NCI-H2196 (cell line): Measurements from ENCODE around the gene FADS6.

Source experiments
- DNase-seq: peaks from one replicate; lab custom pipeline; 2025; ENCODE audit not compliant: unreplicated experiment; lab: John Stamatoyannopoulos, UW

The FADS6 gene

DNA sequence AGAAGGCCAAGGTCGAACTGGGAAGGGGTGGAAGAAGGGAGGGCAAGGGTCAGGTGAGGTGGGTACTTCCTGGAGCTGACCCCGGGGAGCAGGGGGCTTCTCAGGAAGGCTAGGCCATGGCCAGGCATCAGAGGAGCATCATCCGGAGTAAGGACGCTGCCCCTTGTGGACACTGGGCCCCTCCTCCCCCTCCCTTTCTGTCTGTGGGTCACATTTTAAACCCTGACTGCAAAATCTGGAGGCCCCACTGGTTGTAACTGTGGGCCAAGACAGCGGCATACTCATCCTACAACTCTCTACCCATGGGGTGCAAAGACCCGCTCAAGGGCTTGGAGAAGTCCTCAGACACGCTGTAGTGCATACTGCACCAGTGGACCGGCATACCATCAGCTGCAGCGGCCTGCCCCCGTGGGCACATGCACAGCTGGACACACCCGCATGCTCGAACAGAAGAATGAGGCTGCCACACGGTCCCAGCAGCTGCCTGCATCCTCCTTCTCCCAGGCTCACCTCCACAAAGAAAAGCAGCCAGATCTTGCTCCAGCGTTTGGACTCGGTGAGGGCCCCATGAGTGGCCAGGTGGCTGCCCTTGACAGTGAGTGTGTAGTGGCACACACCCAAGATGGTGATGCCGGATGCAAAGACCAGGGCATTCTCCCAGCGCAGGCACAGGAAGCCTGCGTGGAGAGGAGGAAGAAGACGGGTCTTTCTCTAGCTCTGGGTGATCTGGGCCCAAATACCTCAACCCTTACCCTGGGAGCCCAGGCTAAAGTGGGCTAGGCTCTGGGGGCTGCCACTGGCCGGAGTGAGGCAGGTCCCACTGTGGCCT, 1.2 kb downstream of the FADS6 start:
- peak; percentile 57 for DNase-seq

DNA sequence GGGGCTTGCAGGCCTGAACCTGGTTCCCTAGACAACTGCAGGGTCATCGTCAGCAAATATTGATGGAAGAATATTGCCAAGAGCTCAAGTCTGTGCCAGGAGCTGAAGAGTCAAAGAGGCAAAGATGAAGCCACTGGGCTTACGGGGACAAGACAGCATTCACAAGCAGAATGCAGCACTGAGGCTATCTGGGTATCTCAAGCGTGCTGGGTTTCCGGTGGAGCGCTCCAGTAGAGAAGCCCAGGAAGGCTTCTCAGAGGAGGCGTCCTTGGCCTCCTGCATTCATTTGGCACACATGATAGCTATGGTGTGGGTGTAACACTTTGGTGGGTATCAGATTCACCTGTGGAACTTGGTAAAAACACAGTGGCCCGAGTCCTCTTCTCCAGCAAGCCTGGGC, 2.9 kb downstream of the FADS6 start:
- DNase-seq = no peak

DNA sequence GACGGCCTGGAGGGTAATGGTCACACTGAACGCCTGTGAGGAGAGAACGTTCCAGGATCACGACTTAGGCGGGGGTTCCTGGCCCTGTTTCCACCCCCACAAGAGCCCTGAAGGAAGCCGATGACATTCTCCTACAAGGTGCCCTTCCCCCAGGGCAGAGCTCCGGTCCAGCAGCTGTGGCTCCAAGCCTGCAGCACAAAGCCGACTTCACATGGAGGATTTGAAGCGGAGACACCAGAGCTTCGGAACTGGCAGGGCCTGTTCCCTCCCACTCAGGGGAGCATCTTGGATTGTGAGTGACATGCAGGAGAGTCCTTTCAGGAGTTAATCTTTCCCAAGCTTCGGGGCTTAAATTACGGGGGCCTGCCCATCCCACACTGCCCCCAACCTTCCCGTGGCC, 5.0 kb downstream of the FADS6 start:
- DNase-seq = no peak

DNA sequence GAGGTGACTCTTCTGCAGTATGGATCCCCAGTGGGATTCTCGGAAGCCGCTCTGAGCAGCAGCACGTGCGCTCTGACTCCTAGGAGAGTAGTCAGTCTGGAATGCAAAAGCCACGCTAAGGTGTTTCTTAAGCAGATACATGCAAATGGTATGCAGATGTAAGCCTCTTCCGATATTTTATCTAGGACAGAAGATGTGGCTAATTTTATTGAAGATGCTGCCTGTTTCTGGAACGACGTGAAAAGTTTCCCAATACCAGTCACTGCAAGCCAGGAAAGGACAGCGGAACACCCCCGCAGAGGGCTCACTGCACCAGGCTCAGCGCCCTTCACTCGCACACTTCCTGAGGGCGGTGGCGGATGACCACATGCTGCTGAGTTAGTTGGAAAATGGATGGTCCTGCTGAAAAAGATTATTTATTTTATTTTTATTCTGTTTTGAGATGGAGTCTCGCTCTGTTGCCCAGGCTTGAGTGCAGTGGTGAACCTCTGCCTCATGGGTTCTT, 10.1 kb downstream of the FADS6 start:
- no peak for DNase-seq

DNA sequence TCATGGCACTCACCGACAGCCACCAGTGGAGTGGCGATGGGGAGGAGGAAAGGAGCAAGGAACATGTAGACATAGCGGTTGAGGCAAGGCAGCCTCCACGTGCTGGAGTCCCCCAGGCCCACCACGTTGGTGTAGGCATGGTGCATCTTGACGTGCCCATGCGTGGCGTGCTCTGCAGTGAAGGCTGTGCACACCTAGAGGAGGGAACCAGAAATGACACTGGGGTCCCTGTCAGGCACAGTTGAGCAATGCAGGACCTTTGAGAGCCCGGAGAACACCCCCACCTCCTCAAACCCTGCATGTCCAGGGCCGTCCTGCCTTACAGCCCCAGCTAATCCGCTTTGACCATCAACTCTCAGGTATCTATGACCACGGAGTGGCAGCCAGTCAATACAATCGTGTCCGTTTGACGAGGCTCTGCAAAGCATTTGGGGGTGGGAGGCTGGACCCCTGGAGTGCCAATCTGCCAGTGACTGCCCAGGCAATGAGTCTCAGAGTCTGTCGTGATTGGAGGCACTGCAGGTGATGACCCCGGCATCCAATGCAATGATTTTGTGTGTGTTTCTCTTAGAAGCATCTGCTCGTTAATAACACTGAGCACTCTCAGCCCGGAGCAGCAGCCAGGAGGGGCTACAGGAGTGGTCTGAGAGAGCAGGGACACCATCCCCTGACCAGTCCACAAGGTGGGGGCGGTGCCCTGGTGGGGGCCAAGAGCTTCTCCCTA, 10.8 kb downstream of the FADS6 start:
- DNase-seq = no peak

DNA sequence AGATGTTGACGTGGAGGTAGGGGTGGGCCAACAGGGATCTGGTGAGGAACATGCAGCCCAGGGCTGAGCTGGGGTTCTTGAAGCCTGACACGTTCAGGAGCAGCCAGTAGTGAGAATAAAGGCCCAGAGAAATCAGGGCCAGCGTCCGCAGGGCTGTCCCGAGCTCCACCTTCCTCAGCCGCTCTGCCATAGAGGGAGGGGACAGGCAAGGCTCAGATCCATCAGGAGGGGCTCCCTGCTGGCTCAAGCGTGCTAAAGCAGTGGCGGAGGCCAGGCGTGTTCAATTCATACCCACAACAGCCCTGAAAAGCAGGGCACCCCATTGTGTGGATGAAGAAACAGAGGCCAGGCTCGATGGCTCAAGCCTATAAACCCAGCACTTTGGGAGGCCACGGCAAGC, 12.4 kb downstream of the FADS6 start:
- no peak for DNase-seq

DNA sequence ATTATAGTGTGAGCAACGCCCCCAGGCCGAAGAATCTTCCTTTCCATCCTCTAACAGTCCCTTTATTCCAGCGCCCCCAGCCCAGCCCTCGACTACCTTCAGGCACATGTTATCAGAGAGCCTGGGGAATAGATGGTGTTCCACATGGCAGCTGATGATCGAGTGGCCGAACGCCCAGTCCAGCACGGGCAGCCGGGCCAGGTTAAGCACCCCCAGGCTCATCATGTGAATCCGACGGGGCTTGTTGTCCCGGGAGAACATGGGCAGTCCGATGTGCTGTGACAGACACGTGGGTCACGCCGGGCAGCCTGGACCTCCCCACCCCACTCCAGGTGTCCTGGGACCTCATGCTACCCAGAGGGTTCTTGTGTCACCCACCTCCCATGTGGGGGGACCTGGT, 14.1 kb downstream of the FADS6 start:
- no peak for DNase-seq

DNA sequence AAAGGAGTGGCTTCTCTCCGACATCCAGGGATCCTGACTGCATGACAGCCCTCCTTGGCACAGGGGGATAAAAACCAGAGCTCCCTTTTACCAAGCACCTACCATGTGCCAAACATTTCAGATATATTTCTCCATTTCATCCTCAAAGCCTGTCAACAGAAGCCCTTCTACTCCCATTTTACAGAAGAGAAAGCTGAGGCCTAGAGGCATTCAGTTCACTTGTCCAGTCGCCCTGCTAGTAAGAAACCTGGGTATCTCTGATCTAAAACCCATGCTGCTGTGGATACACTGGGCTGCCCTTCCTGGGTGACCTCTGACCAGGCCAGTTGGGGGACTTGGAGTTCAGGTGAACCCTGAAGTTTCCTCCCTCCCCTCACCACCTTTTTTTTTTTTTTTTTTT, 14.8 kb downstream of the FADS6 start:
- no peak for DNase-seq

DNA sequence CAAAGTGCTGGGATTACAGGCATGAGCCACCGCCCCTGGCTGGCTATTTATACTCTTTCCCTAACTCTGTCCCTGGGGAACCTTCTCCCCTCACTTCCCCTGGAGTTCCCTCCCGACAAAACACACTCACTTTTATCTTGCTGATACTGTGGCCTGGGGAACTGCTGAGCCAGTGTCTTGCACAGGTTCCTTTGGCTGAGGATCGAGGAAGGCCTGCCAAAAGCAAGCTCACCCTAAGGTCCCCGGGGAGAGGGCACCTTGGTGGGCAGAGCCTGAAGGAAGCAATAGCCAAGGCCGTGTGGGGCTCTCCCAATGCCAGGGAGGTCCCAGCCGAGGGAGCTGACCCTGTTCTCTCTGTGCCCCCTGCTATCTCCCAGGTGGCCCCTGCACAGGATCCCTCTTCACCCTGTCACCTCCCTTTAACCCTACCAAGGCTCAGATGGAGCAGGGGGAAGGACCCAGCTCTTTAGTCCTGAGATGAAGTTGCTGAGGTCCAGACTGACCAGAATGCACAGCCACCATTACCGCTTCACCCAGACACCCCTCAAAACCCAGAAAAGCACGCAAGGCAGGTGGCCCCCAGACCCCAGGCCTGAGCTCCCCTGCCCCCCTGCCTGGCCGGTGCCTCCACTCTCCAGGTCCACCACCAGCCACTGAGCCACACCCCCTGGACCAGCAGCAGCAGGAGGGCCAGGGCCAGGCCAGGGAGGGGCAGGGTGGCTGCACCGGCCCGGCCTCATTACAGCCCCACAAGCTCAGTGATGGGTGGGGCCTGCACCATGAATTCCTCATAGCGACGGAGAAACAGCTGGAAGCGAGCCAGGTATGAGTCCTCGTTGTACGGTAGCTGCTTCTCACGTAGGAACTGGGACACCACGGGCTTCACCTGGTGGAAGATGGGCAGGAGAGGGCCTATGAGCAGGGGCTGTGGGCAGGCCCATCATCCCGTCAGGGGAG, 15.6 kb downstream of the FADS6 start:
- DNase-seq = no peak

DNA sequence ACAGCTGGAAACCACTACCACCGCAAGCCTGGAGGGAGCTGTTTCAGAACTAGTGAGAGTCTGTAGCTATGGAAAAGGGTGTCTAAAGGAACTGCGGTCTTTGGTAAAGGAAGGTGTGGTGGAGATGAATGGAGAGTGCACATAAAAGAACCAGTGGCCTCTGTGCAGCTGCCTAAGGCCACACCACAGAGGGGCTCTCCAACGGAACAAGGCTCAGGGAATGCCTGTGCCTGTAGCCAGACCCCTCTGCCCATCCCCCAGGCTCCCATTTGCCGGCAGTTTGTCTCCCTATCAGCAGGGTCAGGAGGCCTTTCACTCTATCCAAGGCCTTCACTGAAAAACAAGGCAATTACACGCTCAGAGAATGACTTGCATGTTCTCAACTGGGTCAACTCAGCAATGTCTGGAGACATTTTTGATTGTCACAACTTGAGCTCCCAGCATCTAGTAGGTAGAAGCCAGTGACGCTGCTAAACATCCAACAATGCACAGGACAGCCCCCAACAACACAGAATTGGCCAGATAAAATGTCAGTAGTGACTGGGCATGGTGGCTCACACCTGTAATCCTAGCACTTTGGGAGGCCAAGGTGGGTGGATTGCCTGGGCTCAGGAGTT, 17.3 kb downstream of the FADS6 start:
- DNase-seq = no peak

DNA sequence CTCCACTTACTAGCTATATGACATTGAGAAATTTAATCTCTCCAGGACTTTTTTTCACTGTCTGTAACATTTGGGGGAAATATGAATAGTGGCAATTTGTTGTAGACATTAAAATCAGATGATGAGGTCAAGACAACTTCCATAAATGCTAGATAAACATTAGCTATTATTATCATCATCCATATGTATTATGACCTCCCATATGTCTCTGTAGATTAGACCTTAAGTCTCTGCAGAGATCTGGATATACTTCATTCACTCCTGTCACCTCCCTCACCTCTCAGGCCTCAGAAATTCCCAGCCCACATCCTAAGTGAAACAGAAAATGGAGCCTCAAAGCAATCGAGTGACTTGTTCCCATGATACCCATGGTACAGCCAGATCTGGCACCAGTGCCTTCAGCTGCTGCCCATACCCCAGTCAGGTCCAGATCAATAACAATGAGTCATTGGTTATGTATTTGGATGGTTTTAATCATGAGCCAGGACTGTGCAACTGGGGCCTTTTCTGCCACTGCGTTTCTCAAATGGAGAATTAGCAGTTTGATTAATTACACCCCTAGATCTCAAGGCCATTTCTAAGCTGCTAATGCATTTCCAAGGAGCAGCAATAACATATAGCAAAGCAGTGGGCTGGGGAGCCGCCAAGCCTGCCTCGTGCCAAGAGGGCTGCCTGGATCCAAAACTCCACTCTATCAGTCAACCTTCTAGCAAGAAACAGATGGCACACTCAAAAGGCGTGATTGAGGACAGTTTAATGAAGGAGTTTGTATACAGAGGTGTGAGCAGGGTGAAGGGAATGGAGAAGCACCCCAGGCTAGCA, 18.1 kb downstream of the FADS6 start:
- DNase-seq = no peak

DNA sequence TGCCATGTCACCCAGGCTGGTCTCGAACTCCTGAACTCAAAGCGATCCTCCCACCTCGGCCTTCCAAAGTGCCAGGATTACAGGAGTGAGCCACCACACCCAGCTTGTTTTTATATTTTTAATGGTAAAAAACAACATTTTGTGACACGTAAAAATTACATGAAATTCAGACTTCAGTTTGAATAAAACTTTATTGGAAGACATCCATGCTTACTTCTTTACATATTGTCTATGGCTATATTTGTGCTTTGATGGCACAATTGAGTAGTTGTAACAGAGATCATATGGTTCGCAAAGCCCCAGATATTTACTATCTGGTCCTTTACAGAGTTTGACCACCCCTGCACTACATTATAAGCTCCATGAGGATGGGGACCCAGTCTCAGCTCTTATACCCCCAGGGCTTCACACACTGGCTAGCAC, 18.8 kb downstream of the FADS6 start:
- no peak for DNase-seq

DNA sequence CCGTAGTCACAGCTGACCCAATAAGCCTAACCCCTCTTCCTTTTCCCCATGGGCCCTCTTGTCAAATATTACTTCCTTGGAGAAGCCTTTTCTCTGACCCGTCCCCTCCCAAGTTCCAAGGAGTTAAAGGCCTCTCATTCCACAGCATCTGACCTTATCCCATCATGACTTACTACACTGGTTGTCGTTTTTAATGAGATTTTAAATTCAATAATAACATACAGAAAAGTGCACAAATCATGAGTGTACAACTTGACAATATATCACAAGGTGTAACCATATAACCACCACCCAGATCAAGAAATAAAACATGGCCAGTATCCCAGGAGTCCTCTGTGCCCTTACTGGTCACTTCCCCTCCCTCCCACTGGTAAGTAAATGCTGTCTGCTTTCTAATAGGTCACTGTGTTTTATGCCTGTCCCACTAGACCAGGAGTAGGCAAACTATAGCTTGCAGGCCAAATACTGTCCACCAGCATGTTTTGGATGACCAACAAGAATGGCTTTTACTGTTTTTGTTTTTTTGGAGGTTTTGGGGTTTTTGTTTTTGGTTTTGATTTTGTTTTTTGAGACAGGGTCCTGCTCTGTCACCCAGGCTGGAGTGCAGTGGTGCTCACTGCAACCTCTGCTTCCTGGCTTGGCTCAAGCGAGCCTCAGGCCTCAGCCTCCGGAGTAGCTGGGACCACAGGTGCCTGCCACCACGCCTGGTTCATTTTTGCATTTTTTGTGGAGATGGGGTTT, 19.4 kb downstream of the FADS6 start:
- DNase-seq = peak; percentile 39

DNA sequence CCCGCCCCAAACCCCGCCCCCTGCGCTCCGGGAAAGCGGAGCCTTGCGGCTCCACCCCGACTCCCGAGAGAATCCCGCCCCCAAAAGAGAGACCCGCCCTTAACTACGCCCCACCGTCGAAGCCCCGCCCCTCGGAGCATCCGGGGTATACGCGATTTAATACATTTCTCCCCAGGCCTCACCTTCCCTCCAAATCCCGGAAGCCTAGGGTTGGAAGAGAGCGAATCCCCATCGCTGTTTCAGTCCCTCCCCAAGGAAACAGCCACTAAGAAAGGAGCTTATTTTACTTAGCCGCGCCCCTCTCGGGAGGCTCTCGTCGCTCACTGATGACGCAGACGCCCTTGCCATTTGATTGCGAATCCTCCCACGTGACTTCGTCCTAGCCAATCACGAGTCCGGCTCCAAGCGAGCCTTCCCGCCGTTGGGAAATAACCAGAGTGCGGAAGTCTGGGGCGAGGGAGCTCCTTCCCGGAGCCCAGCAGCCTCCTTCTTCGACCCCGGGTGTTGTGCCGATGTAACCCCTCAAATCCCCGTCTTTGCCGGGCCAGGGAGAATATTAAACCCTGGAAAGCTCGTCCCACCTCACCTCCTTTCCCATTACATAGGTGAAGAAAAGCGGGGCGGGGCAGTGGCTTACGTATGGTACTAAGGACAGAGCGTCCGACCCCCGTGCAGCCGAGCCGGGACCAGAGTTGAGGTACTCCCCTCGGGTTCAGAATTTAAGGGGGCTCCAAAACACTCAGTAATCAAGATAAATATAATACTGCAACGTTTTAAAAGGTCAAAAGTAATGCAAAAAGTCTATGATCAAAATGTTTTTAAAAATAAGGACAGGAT, 20.2 kb downstream of the FADS6 start:
- peak; percentile 100 for DNase-seq

DNA sequence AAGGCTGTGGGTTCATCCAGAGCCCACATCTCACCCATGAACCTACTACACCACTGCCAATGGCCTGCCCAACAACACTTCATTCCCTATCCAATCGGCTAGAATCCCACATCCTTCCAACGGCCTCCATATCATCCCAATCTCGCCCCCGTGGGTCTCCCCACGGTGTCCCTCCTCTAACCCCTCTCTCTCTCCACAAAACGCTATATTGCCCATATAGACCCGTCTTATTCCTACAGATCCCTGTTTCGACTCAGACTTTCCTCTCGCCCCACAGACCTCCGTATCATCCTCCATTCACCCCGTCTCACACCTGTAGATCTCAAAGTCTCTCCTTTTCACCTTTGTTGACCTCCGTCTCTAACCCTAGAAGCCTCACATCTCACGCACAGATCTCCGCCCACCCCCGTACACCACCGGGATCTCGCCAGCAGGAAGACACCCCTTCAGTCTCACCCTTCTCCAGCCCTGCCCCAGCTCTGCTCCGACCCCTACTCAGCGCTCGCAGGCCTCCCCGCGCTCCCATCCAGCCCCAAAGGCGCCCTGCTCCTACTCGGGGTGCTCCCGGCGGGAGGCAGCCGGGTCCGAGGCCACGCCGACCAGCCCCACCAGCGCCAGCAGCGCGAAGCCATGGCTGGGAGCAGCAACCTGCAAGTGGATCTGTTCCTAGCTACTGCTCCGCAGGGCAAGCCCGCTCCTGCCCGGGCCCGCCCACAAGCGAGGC, 21.0 kb downstream of the FADS6 start, which contains the start of gene FDXR:
Gene FDXR (minus strand): TSS at position 682 of the 724 bp plus-strand sequence. CDS start 50 bp downstream, at position 632.
- DNase-seq = no peak

DNA sequence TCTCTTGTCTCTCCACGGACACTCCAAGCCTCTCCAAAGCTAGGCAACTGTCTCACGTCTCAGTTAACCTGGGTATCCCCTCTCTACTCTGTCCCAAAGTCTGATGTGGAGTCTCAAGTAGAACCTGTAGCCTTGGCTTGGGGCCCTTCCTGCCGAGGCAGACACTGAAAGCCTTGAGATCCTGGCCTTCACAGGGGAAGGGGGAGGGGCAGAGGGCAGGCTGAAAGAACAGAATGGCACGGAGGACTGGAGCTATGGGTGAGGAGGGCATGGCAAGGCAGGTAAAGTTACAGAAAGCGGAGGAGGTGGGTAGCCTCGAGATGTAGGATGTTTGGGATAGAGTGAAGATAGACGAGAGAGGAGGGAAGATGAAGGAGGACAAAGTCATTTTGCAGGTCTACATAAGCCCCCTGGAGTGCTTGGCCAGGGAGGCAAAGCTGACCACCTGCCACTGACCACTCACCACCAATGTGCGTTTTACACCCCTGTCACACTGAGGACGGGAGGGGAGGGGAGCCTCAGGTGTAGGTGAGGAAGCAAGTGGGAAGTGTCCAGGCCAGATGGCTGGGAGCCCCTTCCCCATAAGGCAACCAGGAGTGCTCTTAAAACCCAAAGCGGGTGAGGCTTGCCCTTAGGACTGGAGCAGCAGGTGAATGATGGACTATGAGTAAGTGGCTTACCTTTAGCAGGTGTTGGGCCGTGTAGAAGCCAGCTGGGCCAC, 21.9 kb downstream of the FADS6 start:
- DNase-seq = no peak

DNA sequence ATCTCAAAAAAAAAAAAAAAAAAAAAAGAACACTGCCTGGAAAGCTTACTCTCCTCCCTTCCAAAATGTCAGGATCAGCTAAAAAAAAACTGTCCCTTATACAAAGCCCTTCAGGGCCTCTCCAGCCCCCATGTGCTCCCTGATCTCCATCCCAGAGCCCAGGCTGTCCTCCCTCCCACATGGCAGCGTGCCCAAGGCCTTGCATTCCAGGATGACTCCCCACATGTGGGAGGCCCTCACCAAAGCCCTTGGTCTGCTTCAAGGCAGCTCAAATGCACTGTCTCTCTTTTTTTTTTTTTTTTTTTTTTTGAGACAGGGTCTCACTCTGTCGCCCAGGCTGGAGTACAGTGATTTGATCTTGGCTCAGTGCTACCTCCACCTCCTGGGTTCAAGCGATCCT, 22.9 kb downstream of the FADS6 start:
- DNase-seq = no peak
